Measurements from ENCODE around the gene DENND4A.

DNA sequence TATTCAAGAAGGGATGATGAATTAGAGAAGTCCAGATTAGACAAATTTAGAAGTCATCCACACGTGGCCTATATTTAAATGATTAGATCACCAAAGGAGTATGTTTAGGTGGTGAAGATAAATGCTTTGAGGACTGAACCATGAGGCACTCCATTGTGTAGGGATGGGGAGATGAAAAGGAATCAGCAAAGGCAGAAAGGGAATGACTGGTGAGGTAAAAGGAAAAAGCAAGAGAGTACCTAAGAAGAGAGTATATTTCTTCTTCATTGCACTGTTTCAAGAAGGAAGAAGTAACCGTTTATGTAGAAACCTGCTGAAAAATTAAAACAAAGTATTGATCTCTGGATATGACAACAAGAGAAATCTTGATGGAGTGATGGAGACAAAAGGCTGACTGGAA lies 40.7 kb downstream of the DENND4A start:
- TF ChIP-seq, protein P1, sequence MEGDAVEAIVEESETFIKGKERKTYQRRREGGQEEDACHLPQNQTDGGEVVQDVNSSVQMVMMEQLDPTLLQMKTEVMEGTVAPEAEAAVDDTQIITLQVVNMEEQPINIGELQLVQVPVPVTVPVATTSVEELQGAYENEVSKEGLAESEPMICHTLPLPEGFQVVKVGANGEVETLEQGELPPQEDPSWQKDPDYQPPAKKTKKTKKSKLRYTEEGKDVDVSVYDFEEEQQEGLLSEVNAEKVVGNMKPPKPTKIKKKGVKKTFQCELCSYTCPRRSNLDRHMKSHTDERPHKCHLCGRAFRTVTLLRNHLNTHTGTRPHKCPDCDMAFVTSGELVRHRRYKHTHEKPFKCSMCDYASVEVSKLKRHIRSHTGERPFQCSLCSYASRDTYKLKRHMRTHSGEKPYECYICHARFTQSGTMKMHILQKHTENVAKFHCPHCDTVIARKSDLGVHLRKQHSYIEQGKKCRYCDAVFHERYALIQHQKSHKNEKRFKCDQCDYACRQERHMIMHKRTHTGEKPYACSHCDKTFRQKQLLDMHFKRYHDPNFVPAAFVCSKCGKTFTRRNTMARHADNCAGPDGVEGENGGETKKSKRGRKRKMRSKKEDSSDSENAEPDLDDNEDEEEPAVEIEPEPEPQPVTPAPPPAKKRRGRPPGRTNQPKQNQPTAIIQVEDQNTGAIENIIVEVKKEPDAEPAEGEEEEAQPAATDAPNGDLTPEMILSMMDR (IDR thresholded peaks at IDR 0.05), result no peak
- TF ChIP-seq POLR2A (IDR thresholded peaks at IDR 0.05), result no peak
- no peak for TF ChIP-seq EP300 (IDR thresholded peaks at IDR 0.05)

All from tibial nerve (tissue), 4 donors.